Loucy (cell line): ENCODE results near the gene LRRC28.
A peak's percentile ranks its signal among the peaks of the same experiment; 100 is the strongest.

ENCODE experiments used
- EZH2phosphoT487 ChIP-seq: fragments of 200-600 bp; IDR thresholded peaks from 2 replicates; pipeline ENCODE4 v1.6.1; 2018; ENCODE audit warnings: antibody characterized with exemption, mild to moderate bottlenecking, moderate library complexity, borderline replicate concordance
- TF ChIP-seq, protein P1 (sequence below): fragments of 200-600 bp; sonication (generic); conservative IDR thresholded peaks from 2 replicates; pipeline ENCODE4 v1.5.1; 2014; ENCODE audit warnings: mild to moderate bottlenecking, antibody characterized with exemption, low read length

DNA sequence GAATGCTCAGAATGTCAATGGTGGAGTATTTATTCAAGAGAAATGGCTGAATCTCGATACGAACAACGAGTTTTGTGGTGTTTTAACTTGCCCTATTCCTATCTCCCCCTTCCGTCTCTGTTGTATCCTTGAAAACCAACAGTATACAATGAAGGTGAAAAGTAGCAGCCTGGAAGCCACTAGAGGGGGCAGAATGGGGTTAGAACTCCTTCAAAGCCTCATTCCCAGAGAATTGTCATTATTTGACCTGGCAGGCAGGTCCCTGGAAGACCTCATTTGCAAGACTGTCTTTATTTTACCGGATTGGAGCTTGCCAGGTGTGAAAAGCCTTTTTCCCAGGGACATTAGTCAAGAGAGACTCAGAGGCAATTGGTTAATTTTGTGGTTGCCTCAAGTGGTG is 139.4 kb downstream of the LRRC28 start:
- TF ChIP-seq, protein P1, sequence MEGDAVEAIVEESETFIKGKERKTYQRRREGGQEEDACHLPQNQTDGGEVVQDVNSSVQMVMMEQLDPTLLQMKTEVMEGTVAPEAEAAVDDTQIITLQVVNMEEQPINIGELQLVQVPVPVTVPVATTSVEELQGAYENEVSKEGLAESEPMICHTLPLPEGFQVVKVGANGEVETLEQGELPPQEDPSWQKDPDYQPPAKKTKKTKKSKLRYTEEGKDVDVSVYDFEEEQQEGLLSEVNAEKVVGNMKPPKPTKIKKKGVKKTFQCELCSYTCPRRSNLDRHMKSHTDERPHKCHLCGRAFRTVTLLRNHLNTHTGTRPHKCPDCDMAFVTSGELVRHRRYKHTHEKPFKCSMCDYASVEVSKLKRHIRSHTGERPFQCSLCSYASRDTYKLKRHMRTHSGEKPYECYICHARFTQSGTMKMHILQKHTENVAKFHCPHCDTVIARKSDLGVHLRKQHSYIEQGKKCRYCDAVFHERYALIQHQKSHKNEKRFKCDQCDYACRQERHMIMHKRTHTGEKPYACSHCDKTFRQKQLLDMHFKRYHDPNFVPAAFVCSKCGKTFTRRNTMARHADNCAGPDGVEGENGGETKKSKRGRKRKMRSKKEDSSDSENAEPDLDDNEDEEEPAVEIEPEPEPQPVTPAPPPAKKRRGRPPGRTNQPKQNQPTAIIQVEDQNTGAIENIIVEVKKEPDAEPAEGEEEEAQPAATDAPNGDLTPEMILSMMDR = peak; percentile 19; the same call in 1 of the 2 replicates
- no peak for TF ChIP-seq EZH2phosphoT487
